Measurements from ENCODE around the gene HIBCH.

HIBCH gene

DNA sequence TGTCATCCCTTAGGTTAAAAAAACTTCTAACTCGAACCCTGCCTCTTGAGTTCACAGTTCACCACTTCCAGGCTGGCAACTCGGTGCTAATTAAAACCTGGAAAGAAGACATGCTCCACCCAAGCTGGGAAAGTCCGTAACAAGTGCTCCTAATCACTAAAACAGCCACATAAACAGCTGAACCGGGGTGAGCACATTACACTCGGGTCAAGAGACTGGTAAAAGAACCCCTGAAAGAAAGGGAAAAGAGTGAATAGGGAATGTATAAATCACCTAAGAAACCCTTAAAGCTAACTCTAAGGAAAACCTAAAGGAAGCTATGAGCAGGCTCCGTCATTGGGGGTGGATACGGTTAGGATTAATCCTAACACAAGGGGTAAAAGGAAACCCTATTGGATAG lies 102.0 kb downstream of the HIBCH start:
- no peak overlapping the region for H3K27ac ChIP-seq
- no peak overlapping the region for H3K4me2 ChIP-seq
- no peak overlapping the region for H2AFZ ChIP-seq (ENCODE audit: low read depth)
- H3K79me2 ChIP-seq (ENCODE audit: insufficient read depth, low read depth), result no peaks in the 10 kb centered on the region
- H3K36me3 ChIP-seq (ENCODE audit: insufficient read depth), result no peaks in the 10 kb centered on the region
- peaks cover 13% of the 10 kb centered on the region for H3K4me1 ChIP-seq (ENCODE audit: low read depth, poor library complexity, severe bottlenecking)
- H3K9ac ChIP-seq, result no peak overlapping the region
- TF ChIP-seq, protein P1, sequence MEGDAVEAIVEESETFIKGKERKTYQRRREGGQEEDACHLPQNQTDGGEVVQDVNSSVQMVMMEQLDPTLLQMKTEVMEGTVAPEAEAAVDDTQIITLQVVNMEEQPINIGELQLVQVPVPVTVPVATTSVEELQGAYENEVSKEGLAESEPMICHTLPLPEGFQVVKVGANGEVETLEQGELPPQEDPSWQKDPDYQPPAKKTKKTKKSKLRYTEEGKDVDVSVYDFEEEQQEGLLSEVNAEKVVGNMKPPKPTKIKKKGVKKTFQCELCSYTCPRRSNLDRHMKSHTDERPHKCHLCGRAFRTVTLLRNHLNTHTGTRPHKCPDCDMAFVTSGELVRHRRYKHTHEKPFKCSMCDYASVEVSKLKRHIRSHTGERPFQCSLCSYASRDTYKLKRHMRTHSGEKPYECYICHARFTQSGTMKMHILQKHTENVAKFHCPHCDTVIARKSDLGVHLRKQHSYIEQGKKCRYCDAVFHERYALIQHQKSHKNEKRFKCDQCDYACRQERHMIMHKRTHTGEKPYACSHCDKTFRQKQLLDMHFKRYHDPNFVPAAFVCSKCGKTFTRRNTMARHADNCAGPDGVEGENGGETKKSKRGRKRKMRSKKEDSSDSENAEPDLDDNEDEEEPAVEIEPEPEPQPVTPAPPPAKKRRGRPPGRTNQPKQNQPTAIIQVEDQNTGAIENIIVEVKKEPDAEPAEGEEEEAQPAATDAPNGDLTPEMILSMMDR (conservative IDR thresholded peaks at IDR 0.05; ENCODE audit: low read depth, low read length), result no peak
- no peaks in the 10 kb centered on the region for H3K27me3 ChIP-seq (ENCODE audit: insufficient read depth, low read depth)
- no peak overlapping the region for H3K4me3 ChIP-seq (IDR thresholded peaks at IDR 0.05; ENCODE audit: insufficient read depth, low read depth, low read length)
- no peaks in the 10 kb centered on the region for H4K20me1 ChIP-seq (ENCODE audit: insufficient read depth)

DNA sequence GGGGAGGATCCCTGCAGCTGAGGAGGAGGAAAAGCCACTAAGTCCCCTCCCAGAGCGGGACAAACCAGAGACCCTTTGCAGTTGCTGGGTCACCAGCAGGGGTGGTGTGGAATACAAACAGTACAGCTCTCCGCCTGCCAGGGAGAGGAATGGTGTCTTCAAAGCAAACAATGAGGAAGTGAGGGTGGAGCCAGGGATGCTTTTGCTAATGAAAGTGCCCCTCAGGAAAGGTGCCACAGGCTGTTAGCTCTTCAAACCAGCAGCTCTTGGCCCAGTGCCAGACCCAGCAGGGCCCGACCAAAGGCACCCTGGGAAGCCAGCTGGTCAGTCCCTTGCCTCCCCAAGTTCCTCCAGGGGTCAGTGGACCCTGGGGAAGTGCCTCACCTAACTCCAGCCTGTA lies 102.8 kb downstream of the HIBCH start:
- H3K27me3 ChIP-seq (ENCODE audit: insufficient read depth, low read depth), result no peaks in the 10 kb centered on the region
- no peak overlapping the region for H3K4me2 ChIP-seq
- no peak overlapping the region for H3K9ac ChIP-seq
- no peak overlapping the region for H3K27ac ChIP-seq
- H2AFZ ChIP-seq (ENCODE audit: low read depth), result no peak overlapping the region
- TF ChIP-seq, protein P1 (conservative IDR thresholded peaks at IDR 0.05; ENCODE audit: low read depth, low read length), result no peak
- H3K36me3 ChIP-seq (ENCODE audit: insufficient read depth), result no peaks in the 10 kb centered on the region
- no peak overlapping the region for H3K4me3 ChIP-seq (IDR thresholded peaks at IDR 0.05; ENCODE audit: insufficient read depth, low read depth, low read length)
- no peaks in the 10 kb centered on the region for H4K20me1 ChIP-seq (ENCODE audit: insufficient read depth)
- H3K4me1 ChIP-seq (ENCODE audit: low read depth, poor library complexity, severe bottlenecking), result peaks cover 13% of the 10 kb centered on the region
- H3K79me2 ChIP-seq (ENCODE audit: insufficient read depth, low read depth), result no peaks in the 10 kb centered on the region

DNA sequence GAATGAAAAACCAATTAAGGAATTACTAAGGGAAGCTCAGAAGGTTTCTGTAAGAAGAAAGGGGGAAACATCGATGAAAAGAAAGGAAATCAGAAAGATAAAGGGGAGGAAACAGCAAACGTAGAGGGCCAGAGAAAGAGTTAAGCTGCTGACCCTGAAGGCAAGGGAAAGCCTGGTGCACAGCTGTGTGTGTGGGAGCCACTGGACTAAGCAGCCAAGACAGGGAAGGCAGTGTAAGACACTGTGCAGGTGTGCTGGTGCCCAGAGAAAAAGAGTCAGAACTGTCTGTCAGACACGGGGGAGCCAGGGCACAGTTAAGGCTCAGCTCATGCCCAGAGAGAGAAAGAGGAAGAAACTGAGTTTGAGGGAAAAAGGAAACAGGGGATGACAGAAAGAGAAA lies 104.0 kb downstream of the HIBCH start:
- H4K20me1 ChIP-seq (ENCODE audit: insufficient read depth), result no peaks in the 10 kb centered on the region
- H3K4me3 ChIP-seq (IDR thresholded peaks at IDR 0.05; ENCODE audit: insufficient read depth, low read depth, low read length), result no peak overlapping the region
- peaks cover 13% of the 10 kb centered on the region for H3K4me1 ChIP-seq (ENCODE audit: low read depth, poor library complexity, severe bottlenecking)
- TF ChIP-seq, protein P1 (conservative IDR thresholded peaks at IDR 0.05; ENCODE audit: low read depth, low read length), result no peak
- no peaks in the 10 kb centered on the region for H3K36me3 ChIP-seq (ENCODE audit: insufficient read depth)
- H3K79me2 ChIP-seq (ENCODE audit: insufficient read depth, low read depth), result no peaks in the 10 kb centered on the region
- H3K9ac ChIP-seq, result no peak overlapping the region
- H2AFZ ChIP-seq (ENCODE audit: low read depth), result no peak overlapping the region
- no peak overlapping the region for H3K27ac ChIP-seq
- H3K4me2 ChIP-seq, result no peak overlapping the region
- H3K27me3 ChIP-seq (ENCODE audit: insufficient read depth, low read depth), result no peaks in the 10 kb centered on the region

DNA sequence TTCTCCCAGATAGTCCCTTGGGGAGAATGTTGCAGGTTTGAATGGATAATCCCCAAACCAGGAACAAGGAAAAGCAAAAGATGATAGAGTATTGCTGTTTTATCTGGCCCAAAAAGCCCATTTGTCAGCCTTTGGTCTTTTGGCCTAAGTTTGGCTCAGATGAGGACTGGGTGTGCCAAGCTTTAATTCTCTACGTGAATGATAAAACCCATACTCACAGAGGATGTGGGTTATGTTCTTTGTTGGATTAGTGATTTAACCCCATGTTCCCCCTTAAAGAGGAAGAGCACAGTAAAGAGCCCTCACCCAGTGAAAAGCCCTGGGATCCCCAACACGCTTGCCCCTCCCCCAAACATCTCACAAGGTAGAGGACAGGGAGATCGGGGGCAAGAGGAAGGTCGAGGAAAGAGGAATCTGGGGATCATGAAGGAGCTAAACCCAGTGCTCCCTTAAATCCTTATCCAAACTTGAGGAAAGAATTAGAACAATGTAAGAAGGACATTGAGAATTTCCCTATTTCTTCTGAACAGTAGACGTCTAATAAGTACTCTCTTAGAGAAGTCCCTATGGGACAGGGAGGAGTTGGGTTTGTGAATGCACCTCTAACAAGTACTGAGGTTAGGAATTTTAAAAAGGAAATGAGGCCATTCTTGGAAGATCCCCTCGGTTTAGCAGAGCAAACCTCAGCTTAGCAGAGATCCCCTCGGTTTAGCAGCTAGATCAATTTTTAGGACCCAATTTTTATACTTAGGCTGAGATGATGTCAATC lies 105.0 kb downstream of the HIBCH start:
- H3K4me2 ChIP-seq, result no peak overlapping the region
- no peaks in the 10 kb centered on the region for H3K36me3 ChIP-seq (ENCODE audit: insufficient read depth)
- H3K9ac ChIP-seq, result no peak overlapping the region
- peaks cover 13% of the 10 kb centered on the region for H3K4me1 ChIP-seq (ENCODE audit: low read depth, poor library complexity, severe bottlenecking)
- no peaks in the 10 kb centered on the region for H4K20me1 ChIP-seq (ENCODE audit: insufficient read depth)
- H3K79me2 ChIP-seq (ENCODE audit: insufficient read depth, low read depth), result no peaks in the 10 kb centered on the region
- H2AFZ ChIP-seq (ENCODE audit: low read depth), result no peak overlapping the region
- no peaks in the 10 kb centered on the region for H3K27me3 ChIP-seq (ENCODE audit: insufficient read depth, low read depth)
- TF ChIP-seq, protein P1 (conservative IDR thresholded peaks at IDR 0.05; ENCODE audit: low read depth, low read length), result no peak
- no peak overlapping the region for H3K27ac ChIP-seq
- H3K4me3 ChIP-seq (IDR thresholded peaks at IDR 0.05; ENCODE audit: insufficient read depth, low read depth, low read length), result no peak overlapping the region
